ENCODE measurements around the gene TIGD6.

Gene TIGD6

DNA sequence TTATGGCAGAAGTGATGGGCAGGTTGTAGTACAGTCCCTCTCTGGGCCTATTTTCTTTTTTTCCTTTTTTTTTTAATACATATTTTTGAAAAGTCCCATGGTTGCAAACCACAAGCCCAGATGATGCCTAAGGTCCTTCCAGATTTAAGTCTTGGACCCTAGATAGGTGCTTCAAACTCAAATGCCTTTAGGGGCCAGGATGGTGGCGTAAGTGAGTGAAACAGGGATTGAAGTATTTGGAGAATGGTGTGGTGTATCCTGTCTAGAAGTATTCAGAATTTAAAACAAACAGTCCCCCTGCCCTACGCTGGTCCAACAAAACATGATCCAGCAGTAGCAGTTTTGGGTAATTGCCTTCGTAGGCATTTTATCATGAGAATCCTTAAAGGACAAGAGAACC lies 2.2 kb downstream of the TIGD6 start:
- Histone ChIP-seq H3K36me3 (ENCODE audit: low read length) (no peaks in the 10 kb centered on the region), H3K4me3 (ENCODE audit: insufficient read depth, low read length, poor library complexity, severe bottlenecking) (no peak overlapping the region), H3K27me3 (ENCODE audit: low read length) (no peaks in the 10 kb centered on the region), H3K9ac (ENCODE audit: low read length) (no peak overlapping the region), H4K20me1 (ENCODE audit: low read depth, low read length) (peaks cover 8% of the 10 kb centered on the region; the same call in 1 of the 2 replicates), H3F3A (ENCODE audit: insufficient read depth) (peaks cover 13% of the 10 kb centered on the region; the same call in 1 of the 2 replicates), H3K4me2 (ENCODE audit: low read depth, low read length, poor library complexity, severe bottlenecking) (no peak overlapping the region), H3K9me2 (replicated peaks; ENCODE audit: insufficient read depth, low read length) (no peaks in the 10 kb centered on the region), H3K79me2 (ENCODE audit: insufficient read depth, low read length) (peaks cover 27% of the 10 kb centered on the region), H3K27ac (ENCODE audit: low read depth, low read length) (no peak overlapping the region), H3K9me3 (ENCODE audit: insufficient read depth, low read length) (no peaks in the 10 kb centered on the region), H2AFZ (ENCODE audit: low read depth, low read length, severe bottlenecking) (no peak overlapping the region)
- TF ChIP-seq, protein P1, sequence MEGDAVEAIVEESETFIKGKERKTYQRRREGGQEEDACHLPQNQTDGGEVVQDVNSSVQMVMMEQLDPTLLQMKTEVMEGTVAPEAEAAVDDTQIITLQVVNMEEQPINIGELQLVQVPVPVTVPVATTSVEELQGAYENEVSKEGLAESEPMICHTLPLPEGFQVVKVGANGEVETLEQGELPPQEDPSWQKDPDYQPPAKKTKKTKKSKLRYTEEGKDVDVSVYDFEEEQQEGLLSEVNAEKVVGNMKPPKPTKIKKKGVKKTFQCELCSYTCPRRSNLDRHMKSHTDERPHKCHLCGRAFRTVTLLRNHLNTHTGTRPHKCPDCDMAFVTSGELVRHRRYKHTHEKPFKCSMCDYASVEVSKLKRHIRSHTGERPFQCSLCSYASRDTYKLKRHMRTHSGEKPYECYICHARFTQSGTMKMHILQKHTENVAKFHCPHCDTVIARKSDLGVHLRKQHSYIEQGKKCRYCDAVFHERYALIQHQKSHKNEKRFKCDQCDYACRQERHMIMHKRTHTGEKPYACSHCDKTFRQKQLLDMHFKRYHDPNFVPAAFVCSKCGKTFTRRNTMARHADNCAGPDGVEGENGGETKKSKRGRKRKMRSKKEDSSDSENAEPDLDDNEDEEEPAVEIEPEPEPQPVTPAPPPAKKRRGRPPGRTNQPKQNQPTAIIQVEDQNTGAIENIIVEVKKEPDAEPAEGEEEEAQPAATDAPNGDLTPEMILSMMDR (IDR thresholded peaks at IDR 0.05; ENCODE audit: insufficient read depth, low read length, poor library complexity, severe bottlenecking): no peak
- no peak for TF ChIP-seq EZH2phosphoT487 (conservative IDR thresholded peaks at IDR 0.05; ENCODE audit: low read length)

DNA sequence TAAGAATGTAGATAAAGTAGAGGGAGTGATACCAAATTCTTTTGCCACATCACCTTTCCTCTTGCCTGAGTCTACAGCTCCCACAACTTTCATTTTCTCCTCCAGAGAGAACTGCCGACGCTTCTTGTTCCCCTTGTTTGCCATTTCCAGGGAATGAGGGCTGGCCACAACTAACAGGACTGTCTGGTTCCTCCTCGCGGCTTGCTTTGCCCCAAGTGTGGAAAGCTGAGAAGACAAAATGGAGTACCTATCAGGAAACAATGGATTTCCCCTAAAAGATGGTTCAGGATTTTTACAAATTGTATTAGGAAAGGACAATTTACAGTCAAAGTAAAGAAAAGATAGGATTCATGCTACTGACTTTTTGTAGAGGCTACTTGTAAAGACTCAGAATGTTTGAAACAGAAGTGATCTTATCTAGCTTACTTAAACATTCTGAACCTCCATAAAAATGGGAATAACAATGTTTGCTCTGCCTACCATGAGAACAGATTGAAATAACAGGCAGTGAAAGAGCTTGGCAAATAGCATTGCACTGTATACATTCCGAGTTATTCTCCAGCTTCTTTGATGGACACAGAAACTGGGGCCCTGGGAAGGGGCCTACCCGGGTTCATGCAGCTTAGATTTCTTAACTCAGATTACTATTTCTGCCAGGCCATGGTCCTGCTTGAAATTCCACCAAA lies 4.1 kb downstream of the TIGD6 start:
- no peak overlapping the region for H3K4me3 ChIP-seq (ENCODE audit: insufficient read depth, low read length, poor library complexity, severe bottlenecking)
- H2AFZ ChIP-seq (ENCODE audit: low read depth, low read length, severe bottlenecking): no peak overlapping the region
- no peaks in the 10 kb centered on the region for H3K27me3 ChIP-seq (ENCODE audit: low read length)
- H3K4me2 ChIP-seq (ENCODE audit: low read depth, low read length, poor library complexity, severe bottlenecking): no peak overlapping the region
- TF ChIP-seq EZH2phosphoT487 (conservative IDR thresholded peaks at IDR 0.05; ENCODE audit: low read length): no peak
- TF ChIP-seq, protein P1 (IDR thresholded peaks at IDR 0.05; ENCODE audit: insufficient read depth, low read length, poor library complexity, severe bottlenecking): no peak
- no peaks in the 10 kb centered on the region for H4K20me1 ChIP-seq (ENCODE audit: low read depth, low read length)
- H3K36me3 ChIP-seq (ENCODE audit: low read length): no peaks in the 10 kb centered on the region
- H3K9me2 ChIP-seq (replicated peaks; ENCODE audit: insufficient read depth, low read length): no peaks in the 10 kb centered on the region
- H3K9ac ChIP-seq (ENCODE audit: low read length): no peak overlapping the region
- H3K9me3 ChIP-seq (ENCODE audit: insufficient read depth, low read length): no peaks in the 10 kb centered on the region
- H3K27ac ChIP-seq (ENCODE audit: low read depth, low read length): no peak overlapping the region
- H3F3A ChIP-seq (ENCODE audit: insufficient read depth): peaks cover 13% of the 10 kb centered on the region; the same call in 1 of the 2 replicates
- H3K79me2 ChIP-seq (ENCODE audit: insufficient read depth, low read length): peaks cover 7% of the 10 kb centered on the region

DNA sequence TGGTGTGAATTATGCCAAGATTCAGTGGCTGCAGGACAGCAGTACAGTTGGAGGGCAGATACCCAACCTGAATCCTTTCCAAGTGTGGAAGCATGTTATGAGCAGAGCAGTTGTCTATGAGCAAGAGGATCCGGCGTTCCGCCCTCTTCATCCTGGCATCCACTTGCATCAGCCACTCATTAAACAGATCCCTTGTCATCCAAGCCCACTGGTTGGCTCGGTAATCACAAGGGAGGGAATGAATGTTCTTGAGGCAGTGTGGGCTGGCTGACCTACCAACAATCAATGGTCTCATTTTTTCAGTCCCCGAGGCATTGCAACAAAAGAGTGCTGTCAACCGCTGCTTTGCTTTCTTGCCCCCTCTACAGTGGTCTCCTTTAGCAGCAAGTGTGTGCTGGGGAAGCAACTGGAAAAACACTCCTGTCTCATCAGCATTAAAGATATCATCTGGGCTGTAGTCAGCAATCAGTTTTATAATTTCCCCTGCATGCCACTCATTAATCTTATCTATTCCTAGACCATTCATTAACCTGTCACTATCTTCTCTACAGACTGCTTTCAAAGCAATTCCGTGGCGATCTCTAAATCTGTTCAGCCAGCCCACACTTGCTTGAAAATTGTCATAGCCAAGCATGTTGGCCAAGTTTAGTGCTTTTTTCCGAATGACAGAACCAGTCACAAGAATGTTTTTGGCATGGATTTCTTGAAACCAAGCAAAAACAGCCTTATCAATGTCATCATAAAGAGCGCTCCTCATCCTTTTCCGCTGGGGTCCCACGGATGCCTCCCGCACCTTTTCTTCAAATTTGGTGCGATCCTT lies 4.9 kb downstream of the TIGD6 start:
- Histone ChIP-seq H3K4me3 (ENCODE audit: insufficient read depth, low read length, poor library complexity, severe bottlenecking) (no peak overlapping the region), H3F3A (ENCODE audit: insufficient read depth) (peaks cover 13% of the 10 kb centered on the region; the same call in 1 of the 2 replicates), H3K4me2 (ENCODE audit: low read depth, low read length, poor library complexity, severe bottlenecking) (no peak overlapping the region), H3K27me3 (ENCODE audit: low read length) (no peaks in the 10 kb centered on the region), H3K36me3 (ENCODE audit: low read length) (no peaks in the 10 kb centered on the region), H3K9me3 (ENCODE audit: insufficient read depth, low read length) (no peaks in the 10 kb centered on the region), H3K9ac (ENCODE audit: low read length) (no peak overlapping the region), H3K9me2 (replicated peaks; ENCODE audit: insufficient read depth, low read length) (no peaks in the 10 kb centered on the region), H4K20me1 (ENCODE audit: low read depth, low read length) (no peaks in the 10 kb centered on the region), H2AFZ (ENCODE audit: low read depth, low read length, severe bottlenecking) (no peak overlapping the region), H3K27ac (ENCODE audit: low read depth, low read length) (no peak overlapping the region), H3K79me2 (ENCODE audit: insufficient read depth, low read length) (no peaks in the 10 kb centered on the region; the same call in 1 of the 2 replicates)
- TF ChIP-seq EZH2phosphoT487 (conservative IDR thresholded peaks at IDR 0.05; ENCODE audit: low read length): no peak
- TF ChIP-seq, protein P1 (IDR thresholded peaks at IDR 0.05; ENCODE audit: insufficient read depth, low read length, poor library complexity, severe bottlenecking): no peak
